HUES64 (cell line): ENCODE measurements around the gene GNS.
"Not testable (repeated sequence)": the region's sequence is repeated elsewhere in the genome, so short reads cannot be mapped to it uniquely, and the experiment has no call there.

ENCODE experiments used
- H3K27ac ChIP-seq: 2 replicates; pipeline ENCODE4 v1.7.0; 2013; ENCODE audit warnings: low read depth, low read length, inconsistent platforms
- H3K27me3 ChIP-seq: 2 replicates; pipeline ENCODE4 v1.6.1; 2013; ENCODE audit warnings: mild to moderate bottlenecking, low read length; ENCODE audit not compliant: insufficient read depth
- H3K36me3 ChIP-seq: 2 replicates; pipeline ENCODE4 v1.6.1; 2013; ENCODE audit warnings: mild to moderate bottlenecking, low read length; ENCODE audit not compliant: insufficient read depth
- H3K4me1 ChIP-seq: 2 replicates; pipeline ENCODE4 v1.6.1; 2013; ENCODE audit warnings: mild to moderate bottlenecking, low read length, moderate library complexity; ENCODE audit not compliant: insufficient read depth
- H3K4me3 ChIP-seq: 2 replicates; pipeline ENCODE4 v1.5.1; 2013; ENCODE audit warnings: mild to moderate bottlenecking, low read length, moderate library complexity
- H3K9ac ChIP-seq: 2 replicates; pipeline ENCODE4 v1.6.1; 2013; ENCODE audit warnings: mild to moderate bottlenecking, low read depth, low read length
- H3K9me3 ChIP-seq: 2 replicates; pipeline ENCODE4 v1.6.1; 2013; ENCODE audit warnings: low read depth, low read length; ENCODE audit not compliant: insufficient read depth
- WGBS: fragments of 150-250, 120-280 bp; methylation state at CpG from one replicate; pipeline ENCODE4 v1.1.7; 2013; ENCODE audit warnings: missing lambda C conversion rate; 5-methylcytosine and 5-hydroxymethylcytosine counted together

GNS gene

GRCh38 chr12:64696080-64696741 lies 63.0 kb downstream of the GNS start:
- no peaks in the 10 kb centered on the region for H3K9me3 ChIP-seq
- peaks cover 34% of the 10 kb centered on the region for H3K4me1 ChIP-seq
- H3K9ac ChIP-seq, result no peak overlapping the region
- H3K27me3 ChIP-seq, result no peaks in the 10 kb centered on the region
- WGBS, result 95% methylated on average over 1 of the region's 1 CpG
- no peak overlapping the region for H3K27ac ChIP-seq
- H3K36me3 ChIP-seq, result peaks cover 17% of the 10 kb centered on the region
- no peak overlapping the region for H3K4me3 ChIP-seq

GRCh38 chr12:64695550-64695949 lies 63.7 kb downstream of the GNS start:
- peaks cover 38% of the 10 kb centered on the region for H3K4me1 ChIP-seq
- H3K9ac ChIP-seq, result no peak overlapping the region
- no peaks in the 10 kb centered on the region for H3K27me3 ChIP-seq
- no peaks in the 10 kb centered on the region for H3K9me3 ChIP-seq
- 72% methylated on average over 4 of the region's 5 CpGs for WGBS
- peaks cover 17% of the 10 kb centered on the region for H3K36me3 ChIP-seq
- H3K27ac ChIP-seq, result no peak overlapping the region
- no peak overlapping the region for H3K4me3 ChIP-seq

- Histone ChIP-seq H3K27ac (no peak overlapping the region), H3K36me3 (peaks cover 18% of the 10 kb centered on the region), H3K4me1 (peaks cover 38% of the 10 kb centered on the region), H3K9ac (no peak overlapping the region), H3K4me3 (no peak overlapping the region), H3K27me3 (no peaks in the 10 kb centered on the region), H3K9me3 (no peaks in the 10 kb centered on the region)
- 87% methylated on average over 18 of the region's 18 CpGs for WGBS
Observed at GRCh38 chr12:64694130-64695040, 64.8 kb downstream of the GNS start.

- no peaks in the 10 kb centered on the region for H3K27me3 ChIP-seq
- peaks cover 48% of the 10 kb centered on the region for H3K4me1 ChIP-seq
- 50% methylated on average over 2 of the region's 2 CpGs for WGBS
- peak overlapping the region; percentile 33 for H3K4me3 ChIP-seq
- no peak overlapping the region for H3K9ac ChIP-seq
- H3K27ac ChIP-seq, result peak overlapping the region; percentile 90
- no peaks in the 10 kb centered on the region for H3K9me3 ChIP-seq
- peaks cover 40% of the 10 kb centered on the region for H3K36me3 ChIP-seq
Observed at GRCh38 chr12:64691795-64692583, 67.2 kb downstream of the GNS start.

- H3K9ac ChIP-seq, result peak overlapping the region; percentile 57
- no peaks in the 10 kb centered on the region for H3K27me3 ChIP-seq
- no peaks in the 10 kb centered on the region for H3K9me3 ChIP-seq
- H3K36me3 ChIP-seq, result peaks cover 40% of the 10 kb centered on the region
- peak overlapping the region; percentile 33 for H3K4me3 ChIP-seq
- 40% methylated on average over 6 of the region's 6 CpGs for WGBS
- H3K27ac ChIP-seq, result peak overlapping the region; percentile 90
- peaks cover 48% of the 10 kb centered on the region for H3K4me1 ChIP-seq
Observed at GRCh38 chr12:64691227-64691794, 67.9 kb downstream of the GNS start.

DNA sequence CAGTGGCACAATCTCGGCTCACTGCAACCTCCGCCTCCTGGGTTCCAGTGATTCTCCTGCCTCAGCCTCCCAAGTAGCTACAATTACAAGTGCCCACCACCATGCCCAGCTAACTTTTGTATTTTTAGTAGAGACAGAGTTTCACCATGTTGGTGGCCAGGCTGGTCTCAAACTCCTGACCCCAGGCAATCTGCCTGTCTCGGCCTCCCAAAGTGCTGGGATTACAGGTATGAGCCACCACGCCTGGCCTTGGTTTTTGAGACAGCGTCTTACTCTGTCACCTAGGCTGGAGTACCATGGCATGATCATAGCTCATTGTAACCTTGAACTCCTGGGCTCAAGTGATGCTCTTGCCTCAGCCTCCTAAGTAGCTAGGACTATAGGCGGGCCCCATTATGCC lies 69.0 kb downstream of the GNS start:
- not testable (repeated sequence) for H3K27ac ChIP-seq, H3K4me3 ChIP-seq, H3K27me3 ChIP-seq, H3K9ac ChIP-seq, H3K9me3 ChIP-seq
- WGBS, result 97% methylated on average over 6 of the region's 6 CpGs
- Histone ChIP-seq H3K36me3 (peaks cover 43% of the 10 kb centered on the region), H3K4me1 (peaks cover 42% of the 10 kb centered on the region)

GRCh38 chr12:64688715-64689114 lies 70.5 kb downstream of the GNS start:
- no peaks in the 10 kb centered on the region for H3K27me3 ChIP-seq
- peaks cover 31% of the 10 kb centered on the region for H3K4me1 ChIP-seq
- WGBS, result 90% methylated on average over 7 of the region's 7 CpGs
- peaks cover 43% of the 10 kb centered on the region for H3K36me3 ChIP-seq
- no peak overlapping the region for H3K4me3 ChIP-seq
- no peaks in the 10 kb centered on the region for H3K9me3 ChIP-seq
- H3K27ac ChIP-seq, result no peak overlapping the region
- no peak overlapping the region for H3K9ac ChIP-seq

- peaks cover 43% of the 10 kb centered on the region for H3K36me3 ChIP-seq
Observed at GRCh38 chr12:64688219-64688618, 71.0 kb downstream of the GNS start.

GRCh38 chr12:64687816-64688215 lies 71.4 kb downstream of the GNS start:
- Histone ChIP-seq H3K36me3 (peaks cover 43% of the 10 kb centered on the region), H3K4me3 (no peak overlapping the region), H3K4me1 (peaks cover 36% of the 10 kb centered on the region), H3K27ac (peak overlapping the region; percentile 44; the same call in 1 of the 2 replicates), H3K9ac (no peak overlapping the region), H3K27me3 (no peaks in the 10 kb centered on the region), H3K9me3 (no peaks in the 10 kb centered on the region)
- 78% methylated on average over 5 of the region's 5 CpGs for WGBS

More at GRCh38 chr12:64688219-64688618, 71.0 kb downstream of the GNS start:
- Histone ChIP-seq H3K27ac (peak overlapping the region; percentile 44; the same call in 1 of the 2 replicates), H3K27me3 (no peaks in the 10 kb centered on the region), H3K9ac (no peak overlapping the region), H3K4me3 (no peak overlapping the region), H3K9me3 (no peaks in the 10 kb centered on the region), H3K4me1 (peaks cover 32% of the 10 kb centered on the region)
- 91% methylated on average over 6 of the region's 6 CpGs for WGBS

- WGBS, result 96% methylated on average over 15 of the region's 15 CpGs
- no peaks in the 10 kb centered on the region for H3K9me3 ChIP-seq
- H3K4me1 ChIP-seq, result peaks cover 25% of the 10 kb centered on the region
- H3K9ac ChIP-seq, result no peak overlapping the region
- no peak overlapping the region for H3K27ac ChIP-seq
- H3K27me3 ChIP-seq, result no peaks in the 10 kb centered on the region
- H3K36me3 ChIP-seq, result peaks cover 43% of the 10 kb centered on the region
- no peak overlapping the region for H3K4me3 ChIP-seq
Observed at GRCh38 chr12:64685605-64686004, 73.6 kb downstream of the GNS start.
